CD1c-positive myeloid dendritic cell (primary cell): ENCODE data around the gene KAZN.
"Not testable (repeated sequence)": the region's sequence is repeated elsewhere in the genome, so short reads cannot be mapped to it uniquely, and the experiment has no call there.

Experiments used
- DNase-seq: peaks from one replicate; pipeline ENCODE4 v3.0.0-alpha.2; 2016; ENCODE audit errors: extremely low spot score

Gene KAZN

GRCh38 chr1:15110867-15111230 lies 512.4 kb downstream of the KAZN start:
- no peak for DNase-seq

GRCh38 chr1:15113146-15113545 lies 514.7 kb downstream of the KAZN start:
- no peak for DNase-seq

- DNase-seq, result no peak
Measured at GRCh38 chr1:15114884-15115283, 516.4 kb downstream of the KAZN start.

GRCh38 chr1:15115542-15116330 lies 517.3 kb downstream of the KAZN start:
- DNase-seq, result no peak

- no peak for DNase-seq
Measured at GRCh38 chr1:15116966-15117365, 518.5 kb downstream of the KAZN start.

- no peak for DNase-seq
Measured at GRCh38 chr1:15117671-15118325, 519.3 kb downstream of the KAZN start.

- DNase-seq, result no peak
Measured at GRCh38 chr1:15118579-15118978, 520.1 kb downstream of the KAZN start.

- DNase-seq, result no peak
Measured at GRCh38 chr1:15120251-15120945, 521.9 kb downstream of the KAZN start.

GRCh38 chr1:15122331-15122730 lies 523.8 kb downstream of the KAZN start:
- no peak for DNase-seq

GRCh38 chr1:15123270-15123669 lies 524.8 kb downstream of the KAZN start:
- DNase-seq, result no peak

GRCh38 chr1:15123925-15124324 lies 525.4 kb downstream of the KAZN start:
- DNase-seq, result no peak

GRCh38 chr1:15124362-15125100 lies 526.0 kb downstream of the KAZN start:
- no peak for DNase-seq

GRCh38 chr1:15125101-15125745 lies 526.7 kb downstream of the KAZN start:
- DNase-seq, result no peak

- DNase-seq, result no peak
Measured at GRCh38 chr1:15128077-15128476, 529.6 kb downstream of the KAZN start.

GRCh38 chr1:15128520-15129313 lies 530.2 kb downstream of the KAZN start:
- peak; percentile 85 for DNase-seq

- DNase-seq, result no peak
Measured at GRCh38 chr1:15129944-15130343, 531.5 kb downstream of the KAZN start.

GRCh38 chr1:15130607-15131006 lies 532.1 kb downstream of the KAZN start:
- DNase-seq, result no peak

- no peak for DNase-seq
Measured at GRCh38 chr1:15132965-15133364, 534.5 kb downstream of the KAZN start.

GRCh38 chr1:15134285-15134684 lies 535.8 kb downstream of the KAZN start:
- no peak for DNase-seq

- DNase-seq, result not testable (repeated sequence)
Measured at GRCh38 chr1:15135604-15136003, 537.1 kb downstream of the KAZN start.

- peak; percentile 71 for DNase-seq
Measured at GRCh38 chr1:15137809-15138208, 539.3 kb downstream of the KAZN start.
